Measurements from ENCODE around the gene KANK2. TPM values are rescaled to one million over a fixed set of nuclear protein-coding genes. Genes with fewer than 3 reads are reported as not detected.

Gene KANK2
- total RNA-seq, 4 donors from 2014 or later = 156 to 414 (median 327) TPM

GRCh38 chr19:11140896-11141295 lies 56.4 kb downstream of the KANK2 start:
- no peak for TF ChIP-seq CTCF (IDR thresholded peaks at IDR 0.05; ENCODE audit: low read depth)

- TF ChIP-seq CTCF (IDR thresholded peaks at IDR 0.05; ENCODE audit: low read depth) = no peak
These were observed 58.6 kb downstream of the KANK2 start for GRCh38 chr19:11138601-11139300.

GRCh38 chr19:11137542-11138384 lies 59.6 kb downstream of the KANK2 start:
- no peak for TF ChIP-seq CTCF (IDR thresholded peaks at IDR 0.05; ENCODE audit: low read depth)

- TF ChIP-seq CTCF (IDR thresholded peaks at IDR 0.05; ENCODE audit: low read depth) = no peak
These were observed 60.8 kb downstream of the KANK2 start for GRCh38 chr19:11136400-11137101.

GRCh38 chr19:11131471-11131870 lies 65.9 kb downstream of the KANK2 start:
- TF ChIP-seq CTCF (IDR thresholded peaks at IDR 0.05; ENCODE audit: low read depth) = no peak

GRCh38 chr19:11130824-11131455 lies 66.4 kb downstream of the KANK2 start:
- TF ChIP-seq CTCF (IDR thresholded peaks at IDR 0.05; ENCODE audit: low read depth) = no peak

Data from subcutaneous adipose tissue (tissue), 4 donors.